ENCODE measurements around the gene SLC6A12.

The SLC6A12 gene

DNA sequence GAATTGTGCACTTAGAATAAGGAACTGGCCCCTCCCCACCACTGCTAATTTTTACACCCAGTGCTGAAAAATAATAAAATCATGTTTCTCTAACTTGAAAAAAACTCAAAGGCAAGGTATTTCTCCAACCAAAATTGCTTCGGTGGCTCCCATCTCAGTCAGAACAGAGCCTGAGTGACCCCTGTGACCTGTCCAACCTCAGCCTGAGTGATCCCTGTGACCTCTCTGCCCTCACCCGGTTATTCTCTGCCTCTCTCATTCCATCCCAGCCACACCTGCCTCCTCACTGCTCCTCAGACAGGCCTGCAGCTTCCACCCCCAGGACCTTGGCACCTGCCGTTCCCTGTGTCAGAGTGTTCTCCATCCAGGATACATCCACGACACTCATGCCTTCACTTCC is 5.1 kb downstream of the SLC6A12 start:
- ATAC-seq = no peak

DNA sequence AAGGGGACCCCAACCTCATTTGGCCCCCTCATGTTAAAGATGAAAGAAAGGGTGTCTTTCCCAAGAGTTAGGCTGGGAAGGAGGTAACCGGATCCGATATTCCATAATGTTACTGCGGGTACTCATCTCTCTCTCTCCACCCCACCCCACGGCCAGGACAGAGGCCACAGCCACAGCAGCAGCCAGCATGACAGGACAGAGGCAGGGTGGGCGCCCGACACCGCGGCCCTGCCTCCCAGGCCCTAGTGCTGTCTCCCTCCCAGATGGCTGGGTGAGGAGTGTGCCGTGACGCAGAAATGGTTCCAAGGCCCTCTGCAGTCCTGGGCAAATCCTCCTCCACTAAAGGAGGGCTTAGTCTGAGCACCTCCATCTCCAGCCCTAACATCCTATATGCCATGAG is 6.2 kb downstream of the SLC6A12 start:
- no peak for ATAC-seq
- TF ChIP-seq ZNF8 (CRISPR knock-in tag; IDR thresholded peaks at IDR 0.05) (no peak), ZFP30 (CRISPR knock-in tag; IDR thresholded peaks at IDR 0.05) (no peak), GLIS3 (CRISPR knock-in tag; IDR thresholded peaks at IDR 0.05) (no peak), TOX (CRISPR knock-in tag; IDR thresholded peaks at IDR 0.05; ENCODE audit: borderline replicate concordance) (no peak), RARB (CRISPR knock-in tag; IDR thresholded peaks at IDR 0.05) (no peak), ZNF565 (CRISPR knock-in tag; conservative IDR thresholded peaks at IDR 0.05; ENCODE audit: low read depth) (no peak), TCF4 (CRISPR knock-in tag; IDR thresholded peaks at IDR 0.05; ENCODE audit: borderline replicate concordance) (no peak), CSDC2 (CRISPR knock-in tag; IDR thresholded peaks at IDR 0.05) (no peak), TSHZ2 (CRISPR knock-in tag; IDR thresholded peaks at IDR 0.05) (no peak), POU6F1 (CRISPR knock-in tag; IDR thresholded peaks at IDR 0.05; ENCODE audit: borderline replicate concordance, low read depth) (no peak), ZNF70 (CRISPR knock-in tag; IDR thresholded peaks at IDR 0.05) (no peak), ZFP3 (CRISPR knock-in tag; IDR thresholded peaks at IDR 0.05) (no peak)
- TF ChIP-seq, protein P1, sequence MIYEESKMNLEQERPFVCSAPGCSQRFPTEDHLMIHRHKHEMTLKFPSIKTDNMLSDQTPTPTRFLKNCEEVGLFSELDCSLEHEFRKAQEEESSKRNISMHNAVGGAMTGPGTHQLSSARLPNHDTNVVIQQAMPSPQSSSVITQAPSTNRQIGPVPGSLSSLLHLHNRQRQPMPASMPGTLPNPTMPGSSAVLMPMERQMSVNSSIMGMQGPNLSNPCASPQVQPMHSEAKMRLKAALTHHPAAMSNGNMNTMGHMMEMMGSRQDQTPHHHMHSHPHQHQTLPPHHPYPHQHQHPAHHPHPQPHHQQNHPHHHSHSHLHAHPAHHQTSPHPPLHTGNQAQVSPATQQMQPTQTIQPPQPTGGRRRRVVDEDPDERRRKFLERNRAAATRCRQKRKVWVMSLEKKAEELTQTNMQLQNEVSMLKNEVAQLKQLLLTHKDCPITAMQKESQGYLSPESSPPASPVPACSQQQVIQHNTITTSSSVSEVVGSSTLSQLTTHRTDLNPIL (CRISPR knock-in tag; IDR thresholded peaks at IDR 0.05; ENCODE audit: low read depth) = no peak

More for the DNA sequence above, 5.1 kb downstream of the SLC6A12 start:
- no peak for TF ChIP-seq BACH2 (CRISPR knock-in tag; IDR thresholded peaks at IDR 0.05; ENCODE audit: borderline replicate concordance)

GRCh38 chr12:206746-207440 is 7.1 kb downstream of the SLC6A12 start:
- TF ChIP-seq ISL1 (CRISPR knock-in tag; IDR thresholded peaks at IDR 0.05) (no peak), PATZ1 (CRISPR knock-in tag; IDR thresholded peaks at IDR 0.05; ENCODE audit: borderline replicate concordance) (no peak), ZFP30 (CRISPR knock-in tag; IDR thresholded peaks at IDR 0.05) (no peak), PPARA (CRISPR knock-in tag; IDR thresholded peaks at IDR 0.05; ENCODE audit: borderline replicate concordance) (no peak), ESRRG (CRISPR knock-in tag; IDR thresholded peaks at IDR 0.05) (no peak), POU6F1 (CRISPR knock-in tag; IDR thresholded peaks at IDR 0.05; ENCODE audit: borderline replicate concordance, low read depth) (no peak), ZFP3 (CRISPR knock-in tag; IDR thresholded peaks at IDR 0.05) (no peak), RARB (CRISPR knock-in tag; IDR thresholded peaks at IDR 0.05) (no peak), TCF4 (CRISPR knock-in tag; IDR thresholded peaks at IDR 0.05; ENCODE audit: borderline replicate concordance) (no peak)
- no peak for ATAC-seq

GRCh38 chr12:205026-205425 is 8.9 kb downstream of the SLC6A12 start:
- TF ChIP-seq ARNTL (CRISPR knock-in tag; IDR thresholded peaks at IDR 0.05; ENCODE audit: borderline replicate concordance, low read depth) (no peak), PATZ1 (CRISPR knock-in tag; IDR thresholded peaks at IDR 0.05; ENCODE audit: borderline replicate concordance) (no peak), ESRRG (CRISPR knock-in tag; IDR thresholded peaks at IDR 0.05) (no peak), CSRNP3 (CRISPR knock-in tag; IDR thresholded peaks at IDR 0.05) (no peak)
- no peak for ATAC-seq
